ENCODE data around the gene IBTK. TPM values are rescaled to one million over a fixed set of nuclear protein-coding genes. Genes with fewer than 3 reads are reported as not detected.

The IBTK gene
- total and polyA plus RNA-seq, 2 of the 4 experiments (the other 2 are of a cell fraction): 9.7 to 45.0 TPM

GRCh38 chr6:82144852-82145340 lies 102.6 kb downstream of the IBTK start:
- Histone ChIP-seq H3K56ac (ENCODE audit: extremely low read depth, insufficient read depth, low read length) (no peak overlapping the region), H3K9ac (ENCODE audit: low read depth, low read length) (no peak overlapping the region; the same call in 1 of the 2 replicates), H2BK5ac (ENCODE audit: low read depth, low read length, poor library complexity, severe bottlenecking) (peak overlapping the region; percentile 44), H4K8ac (ENCODE audit: low read depth in 2 of 2, low read length in 2 of 2) (peak overlapping the region in 1 of 2 experiments; percentile 38; a peak in 2 of 4 replicates), H2BK120ac (ENCODE audit: low read depth, low read length) (peak overlapping the region; percentile 28), H2AK5ac (ENCODE audit: low read depth, low read length) (no peak overlapping the region), H2BK15ac (ENCODE audit: low read depth, low read length) (peak overlapping the region; percentile 41; the same call in 1 of the 3 replicates), H3K27me3 (ENCODE audit: control insufficient read depth, insufficient read depth, low read length) (no peaks in the 10 kb centered on the region), H3K14ac (replicated peaks; ENCODE audit: low read depth, low read length) (0 out of 2 replicates have a peak overlapping the region, but pooled peaks have one; percentile 61), H2AK9ac (replicated peaks; ENCODE audit: low read depth, low read length, poor library complexity) (no peak overlapping the region), H3K9me1 (ENCODE audit: insufficient read depth, low read length) (peaks cover 4% of the 10 kb centered on the region), H2BK20ac (ENCODE audit: low read depth, low read length) (peak overlapping the region; percentile 29; the same call in 1 of the 2 replicates), H4K91ac (ENCODE audit: insufficient read depth, low read depth, low read length) (no peak overlapping the region), H4K20me1 (ENCODE audit: insufficient read depth, low read length) (0 out of 2 replicates have a peak, but pooled peaks cover 4% of the 10 kb centered on the region), H3K23ac (ENCODE audit: low read depth, low read length) (no peak overlapping the region), H3K4ac (ENCODE audit: low read depth, low read length) (peak overlapping the region; percentile 20; the same call in 1 of the 2 replicates), H4K5ac (ENCODE audit: low read depth, low read length) (no peak overlapping the region), H2AFZ (replicated peaks; ENCODE audit: low read length, poor library complexity) (peak overlapping the region; percentile 60), H3K4me1 (ENCODE audit: control insufficient read depth, insufficient read depth, low read length) (peaks cover 3% of the 10 kb centered on the region), H3K18ac (ENCODE audit: low read depth, low read length) (no peak overlapping the region; the same call in 1 of the 2 replicates), H3K27ac (ENCODE audit: insufficient read depth, low read length) (no peak overlapping the region), H3K4me2 (ENCODE audit: low read depth, low read length) (peak overlapping the region; percentile 68), H3K4me3 (ENCODE audit: insufficient read depth, low read depth, low read length) (peak overlapping the region; percentile 5; the same call in 1 of the 2 replicates), H3K79me1 (ENCODE audit: low read depth in 1 of 2, low read length in 2 of 2) (no peaks in the 10 kb centered on the region), H3K9me3 (ENCODE audit: control insufficient read depth, insufficient read depth, low read length) (no peaks in the 10 kb centered on the region), H3K36me3 (ENCODE audit: control insufficient read depth, insufficient read depth, low read length) (no peaks in the 10 kb centered on the region)
- intact Hi-C loops (cut with micrococcal nuclease): no loop called here
- dilution Hi-C loops (cut with HindIII; ENCODE audit: low sequenced_read_pairs, unreplicated experiment): no loop called here
- TF ChIP-seq NFE2L2 (IDR thresholded peaks at IDR 0.05; ENCODE audit: low read depth, low read length): peak; percentile 31; the same call in 1 of the 2 replicates
- TF ChIP-seq SMC3 (IDR thresholded peaks at IDR 0.05; ENCODE audit: low read depth, low read length): no peak
- TF ChIP-seq MAFK (IDR thresholded peaks at IDR 0.05; ENCODE audit: low read depth, low read length): no peak
- 0 out of 2 replicates have a peak, but pooled peaks have one; percentile 37 for TF ChIP-seq CHD1 (IDR thresholded peaks at IDR 0.05; ENCODE audit: low read depth, low read length)
- TF ChIP-seq, protein P1, sequence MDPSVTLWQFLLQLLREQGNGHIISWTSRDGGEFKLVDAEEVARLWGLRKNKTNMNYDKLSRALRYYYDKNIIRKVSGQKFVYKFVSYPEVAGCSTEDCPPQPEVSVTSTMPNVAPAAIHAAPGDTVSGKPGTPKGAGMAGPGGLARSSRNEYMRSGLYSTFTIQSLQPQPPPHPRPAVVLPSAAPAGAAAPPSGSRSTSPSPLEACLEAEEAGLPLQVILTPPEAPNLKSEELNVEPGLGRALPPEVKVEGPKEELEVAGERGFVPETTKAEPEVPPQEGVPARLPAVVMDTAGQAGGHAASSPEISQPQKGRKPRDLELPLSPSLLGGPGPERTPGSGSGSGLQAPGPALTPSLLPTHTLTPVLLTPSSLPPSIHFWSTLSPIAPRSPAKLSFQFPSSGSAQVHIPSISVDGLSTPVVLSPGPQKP (IDR thresholded peaks at IDR 0.05; ENCODE audit: borderline replicate concordance, low read depth, low read length): no peak
- peak; percentile 22 for TF ChIP-seq POLR2A (IDR thresholded peaks at IDR 0.05; ENCODE audit: low read depth, low read length)
- TF ChIP-seq RCOR1 (IDR thresholded peaks at IDR 0.05; ENCODE audit: insufficient replicate concordance, low read length): no peak
- no peak for TF ChIP-seq CEBPB (IDR thresholded peaks at IDR 0.05; ENCODE audit: low read depth, low read length)
- peak; percentile 78 for TF ChIP-seq FOS (IDR thresholded peaks at IDR 0.05; ENCODE audit: low read depth, low read length)
- TF ChIP-seq MAZ (IDR thresholded peaks at IDR 0.05; ENCODE audit: borderline replicate concordance, low read depth, low read length): no peak
- TF ChIP-seq BHLHE40 (IDR thresholded peaks at IDR 0.05; ENCODE audit: low read depth, low read length): peak; percentile 92
- TF ChIP-seq USF2 (IDR thresholded peaks at IDR 0.05; ENCODE audit: low read depth, low read length): no peak
- TF ChIP-seq MXI1 (IDR thresholded peaks at IDR 0.05; ENCODE audit: borderline replicate concordance, low read depth, low read length): no peak
- no TSS peak for BruUV-seq (replicated peaks)
- in situ Hi-C loops (cut with MboI; ENCODE audit: low sequenced_read_pairs): no loop called here
- POLR2A ChIA-PET (ENCODE audit: unreplicated experiment): no interaction called here
- CTCF ChIA-PET: no interaction called here
- WGBS, 2 experiments (ENCODE audit: extremely low coverage in 2 of 2, insufficient read length in 1 of 2): no CpG with 5 or more reads among the region's 5 CpGs
- ATAC-seq (ENCODE audit: low read depth) (peak; percentile 56), DNase-seq (peak; percentile 93)

Data from IMR-90 (cell line).